Activated CD4-positive, alpha-beta memory T cell treated with anti-CD3 and anti-CD28 coated beads for 36 hours (primary cell): Measurements from ENCODE around the gene ACO1. TPM values are rescaled to one million over a fixed set of nuclear protein-coding genes. Genes with fewer than 3 reads are reported as not detected.

Source experiments
- CTCF ChIA-PET: fragments of 350-600 bp; sonication (Branson Sonifier 250); formaldehyde crosslinking; loops from one replicate; lab custom pipeline; 2021; ENCODE audit warnings: antibody characterized with exemption, inconsistent platforms; lab: Charles Lee
- POLR2A ChIA-PET: fragments of 350-600 bp; sonication (Branson Sonifier 250); formaldehyde crosslinking; loops from one replicate; lab custom pipeline; 2021; ENCODE audit warnings: antibody characterized with exemption; lab: Charles Lee
- DNase-seq: peaks from one replicate; pipeline ENCODE4 v3.0.0-alpha.2; 2020
- H3K27ac Mint-ChIP-seq: one replicate; pipeline ENCODE4 v1.8.0; 2021; ENCODE audit warnings: mixed read lengths
- H3K27me3 Mint-ChIP-seq: one replicate; pipeline ENCODE4 v1.8.0; 2021; ENCODE audit warnings: mixed read lengths
- H3K36me3 Mint-ChIP-seq: one replicate; pipeline ENCODE4 v1.8.0; 2021; ENCODE audit warnings: mixed read lengths
- H3K4me1 Mint-ChIP-seq: one replicate; pipeline ENCODE4 v1.8.0; 2021; ENCODE audit warnings: low read depth, mixed read lengths
- H3K4me3 Mint-ChIP-seq: one replicate; pipeline ENCODE4 v1.8.0; 2021; ENCODE audit warnings: mild to moderate bottlenecking, mixed read lengths
- H3K9me3 Mint-ChIP-seq: one replicate; pipeline ENCODE4 v1.8.0; 2021; ENCODE audit warnings: mixed read lengths
- intact Hi-C: fragments of 100-400 bp; cut with micrococcal nuclease; formaldehyde crosslinking; loops from one replicate; pipeline ENCODE4 v1.15.1; 2023
- total RNA-seq, 2 experiments: library from RNA; stranded (reverse); gene quantifications; one replicate each; pipeline ENCODE4 v1.2.3, GENCODE V29; 2021

ACO1 gene
- total RNA-seq, 2 experiments from 2014 or later = 13.1 to 13.7 TPM

DNA sequence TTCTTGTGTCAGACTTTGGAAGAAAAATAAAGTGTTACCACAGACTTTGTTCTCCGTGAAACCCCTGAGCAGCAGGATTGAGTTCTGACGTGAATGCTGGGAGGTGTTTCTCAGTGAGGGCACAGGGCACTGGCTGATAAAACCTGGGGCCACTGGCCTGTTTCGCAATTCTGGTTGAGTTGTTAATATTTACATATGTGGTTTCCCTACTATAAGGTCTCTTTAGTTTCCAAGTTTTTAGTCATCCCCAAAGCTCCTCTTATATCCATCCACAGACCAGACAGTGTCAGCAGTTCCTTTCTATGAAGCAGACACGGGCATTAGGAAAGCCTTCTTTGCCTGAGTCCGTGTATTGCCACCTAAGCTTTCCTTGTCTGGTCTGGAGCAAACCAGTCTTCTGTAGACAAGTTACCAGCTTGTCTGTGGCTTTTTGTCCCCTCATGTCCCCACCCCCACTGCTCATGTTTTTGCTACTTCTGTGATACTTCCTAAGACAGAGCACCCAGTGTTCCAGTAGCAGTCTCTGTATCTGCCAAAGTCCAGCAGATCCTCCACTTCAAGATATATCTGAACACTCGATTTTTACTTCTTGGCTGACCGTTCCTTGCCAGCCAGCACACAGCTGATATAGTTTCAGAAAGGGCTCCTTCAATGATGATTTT, 42.0 kb downstream of the ACO1 start:
- H3K4me1 Mint-ChIP-seq = no peaks in the 10 kb centered on the region
- DNase-seq = no peak
- no peak overlapping the region for H3K4me3 Mint-ChIP-seq
- intact Hi-C loops = no loop called here
- no peak overlapping the region for H3K27ac Mint-ChIP-seq
- H3K36me3 Mint-ChIP-seq = peaks cover 15% of the 10 kb centered on the region
- no peaks in the 10 kb centered on the region for H3K9me3 Mint-ChIP-seq
- ChIA-PET CTCF (interaction anchor here (0.6 kb wide), 1 partner anchor 547 kb away, joined by 3 read pairs; no protein-coding TSS in a partner anchor), POLR2A (no interaction called here)
- H3K27me3 Mint-ChIP-seq = no peaks in the 10 kb centered on the region

DNA sequence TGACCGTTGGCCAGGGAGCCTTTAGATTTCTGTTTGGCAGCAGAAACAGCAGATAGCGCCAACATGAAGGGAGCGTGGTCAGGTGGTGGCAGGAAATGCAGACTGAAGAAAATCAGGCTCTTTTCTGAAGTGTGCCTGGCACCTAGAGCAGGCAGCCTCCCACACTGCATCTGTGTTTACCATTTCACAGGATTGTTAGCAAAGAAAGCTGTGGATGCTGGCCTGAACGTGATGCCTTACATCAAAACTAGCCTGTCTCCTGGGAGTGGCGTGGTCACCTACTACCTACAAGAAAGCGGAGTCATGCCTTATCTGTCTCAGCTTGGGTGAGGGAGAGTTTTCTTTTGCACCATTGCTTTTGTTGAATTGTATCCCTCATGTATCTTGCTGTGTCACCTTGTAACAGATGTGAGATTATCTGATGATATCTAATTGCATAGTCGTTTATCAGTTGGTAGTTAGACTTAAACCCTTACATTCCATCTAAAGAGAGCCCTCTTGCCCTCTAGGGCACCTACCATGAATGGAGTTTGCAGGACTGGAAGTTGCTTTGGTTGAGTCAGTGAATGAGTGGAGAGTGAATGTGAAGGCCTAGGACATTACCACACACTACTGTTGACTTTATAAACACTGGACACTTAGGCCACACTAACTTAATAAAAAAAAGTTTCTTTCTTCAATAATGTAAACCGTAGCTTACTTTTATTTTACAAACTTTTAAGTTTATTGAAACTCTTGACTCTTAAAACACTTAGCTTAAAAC, 42.8 kb downstream of the ACO1 start:
- Mint-ChIP-seq H3K4me3 (no peak overlapping the region), H3K4me1 (no peaks in the 10 kb centered on the region), H3K36me3 (peaks cover 12% of the 10 kb centered on the region), H3K9me3 (no peaks in the 10 kb centered on the region), H3K27me3 (no peaks in the 10 kb centered on the region), H3K27ac (no peak overlapping the region)
- intact Hi-C loops = no loop called here
- ChIA-PET POLR2A (no interaction called here), CTCF (interaction anchor here (0.6 to 1.7 kb wide), 4 partner anchors 9 to 546 kb away, joined by 3 to 10 read pairs (median 4); no protein-coding TSS in a partner anchor)
- DNase-seq = no peak

DNA sequence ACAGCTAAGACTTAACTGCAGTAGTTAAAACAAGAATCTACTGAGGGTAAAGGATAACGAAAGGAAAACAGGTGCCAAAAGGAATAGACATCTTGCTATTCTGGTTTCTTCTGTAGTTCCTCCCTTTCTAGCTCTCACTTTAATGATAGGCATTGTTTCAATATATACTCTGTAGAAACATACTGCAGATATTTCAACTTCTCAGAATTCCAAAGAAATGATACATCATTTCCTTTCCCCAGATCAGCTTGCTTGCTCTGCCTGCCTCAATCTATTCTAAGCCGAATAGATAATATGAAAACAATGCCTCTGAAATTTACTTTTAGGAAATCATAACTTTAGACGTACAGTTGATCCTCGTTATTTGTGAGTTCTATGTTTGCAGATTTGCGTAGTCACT, 46.3 kb downstream of the ACO1 start:
- CTCF ChIA-PET = interaction anchor here (1.1 to 2.1 kb wide), 3 partner anchors 46 to 149 kb away, joined by 3 to 7 read pairs (median 3); no protein-coding TSS in a partner anchor
- Mint-ChIP-seq H3K4me1 (no peaks in the 10 kb centered on the region), H3K4me3 (no peak overlapping the region), H3K9me3 (no peaks in the 10 kb centered on the region), H3K36me3 (peaks cover 5% of the 10 kb centered on the region), H3K27me3 (no peaks in the 10 kb centered on the region), H3K27ac (no peak overlapping the region)
- DNase-seq = no peak
- POLR2A ChIA-PET = no interaction called here
- intact Hi-C loops = no loop called here

DNA sequence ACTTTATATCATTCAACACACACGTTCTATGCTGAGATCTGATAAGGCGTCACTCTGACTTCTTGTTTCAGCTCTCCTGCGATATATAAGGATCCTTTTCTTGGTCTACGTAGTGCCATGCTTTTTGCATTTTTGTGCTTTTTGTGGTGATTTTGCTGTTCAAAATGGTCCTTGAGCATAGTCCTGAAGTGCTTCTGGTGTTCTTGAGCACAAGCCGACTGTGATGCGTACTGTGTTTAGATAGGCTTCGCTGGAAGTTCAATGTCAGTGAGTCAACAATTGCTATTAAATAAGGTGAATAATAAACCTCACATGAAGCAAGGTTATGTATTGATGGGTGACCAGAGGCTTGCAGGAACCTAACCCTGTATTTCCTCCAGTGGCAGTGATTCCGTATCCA, 46.8 kb downstream of the ACO1 start:
- Mint-ChIP-seq H3K4me1 (no peaks in the 10 kb centered on the region), H3K4me3 (no peak overlapping the region), H3K27ac (no peak overlapping the region), H3K27me3 (no peaks in the 10 kb centered on the region), H3K9me3 (no peaks in the 10 kb centered on the region), H3K36me3 (peaks cover 7% of the 10 kb centered on the region)
- intact Hi-C loops = no loop called here
- ChIA-PET CTCF (interaction anchor here (1.1 to 2.9 kb wide), 4 partner anchors 46 to 149 kb away, joined by 3 to 54 read pairs (median 5); no protein-coding TSS in a partner anchor), POLR2A (no interaction called here)
- DNase-seq = no peak

DNA sequence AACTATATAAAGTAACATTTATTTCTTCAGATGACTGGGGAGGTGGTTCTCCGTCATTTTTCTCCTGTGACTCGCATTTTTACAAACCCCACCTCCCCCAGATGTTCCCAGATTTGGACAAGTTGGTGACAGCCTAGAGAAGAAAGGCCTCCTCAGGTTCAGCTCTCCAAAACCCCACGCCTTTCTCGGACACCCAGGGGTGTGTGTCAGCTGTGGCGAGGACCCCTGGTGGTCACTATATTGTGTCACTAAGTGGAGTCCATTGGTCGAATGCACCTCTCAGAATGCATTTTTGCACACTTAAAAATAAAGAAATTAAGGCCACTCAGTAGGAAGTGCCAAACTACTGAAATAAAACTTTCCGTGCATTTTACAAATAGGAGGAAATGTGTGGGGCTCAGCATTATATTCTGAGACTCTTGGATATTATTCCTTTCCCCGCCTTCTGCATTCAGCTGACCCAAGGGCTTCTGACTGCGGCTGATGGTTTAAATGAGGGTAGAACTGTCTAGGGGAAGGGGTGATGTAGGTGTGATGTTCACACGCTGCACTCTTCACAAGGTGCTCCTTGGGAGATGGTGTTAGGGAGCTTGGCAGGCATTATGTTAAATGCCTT, 47.6 kb downstream of the ACO1 start:
- no peaks in the 10 kb centered on the region for H3K4me1 Mint-ChIP-seq
- peaks cover 9% of the 10 kb centered on the region for H3K36me3 Mint-ChIP-seq
- POLR2A ChIA-PET = no interaction called here
- CTCF ChIA-PET = interaction anchor here (1.1 to 2.9 kb wide), 5 partner anchors 47 to 148 kb away, joined by 4 to 54 read pairs (median 12); partner anchors contain the start of gene ACO1
- no peaks in the 10 kb centered on the region for H3K27me3 Mint-ChIP-seq
- DNase-seq = peak; percentile 28
- H3K27ac Mint-ChIP-seq = no peak overlapping the region
- intact Hi-C loops = loop anchor here (1.0 kb wide), 1 partner anchor 53 kb away; no protein-coding TSS in a partner anchor
- H3K9me3 Mint-ChIP-seq = no peaks in the 10 kb centered on the region
- H3K4me3 Mint-ChIP-seq = no peak overlapping the region

DNA sequence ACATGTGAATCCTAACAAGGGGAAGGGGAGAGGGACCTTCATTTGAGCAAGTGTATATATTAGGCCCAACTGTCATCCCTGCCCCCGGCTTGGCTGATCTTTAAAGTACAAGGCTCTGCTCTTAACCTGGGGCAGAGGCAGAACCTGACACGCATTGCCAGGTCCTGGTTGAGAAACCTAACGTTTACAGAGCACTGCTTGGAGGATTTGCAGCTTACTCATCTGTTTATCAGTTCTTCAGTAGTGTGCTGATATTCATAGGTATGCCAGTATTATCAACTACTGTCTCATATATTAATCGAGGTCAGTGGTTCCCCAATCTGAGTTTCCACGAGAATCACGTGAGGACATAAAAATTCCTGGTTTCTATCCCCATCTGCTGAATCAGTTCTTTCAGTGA, 50.4 kb downstream of the ACO1 start:
- intact Hi-C loops = no loop called here

DNA sequence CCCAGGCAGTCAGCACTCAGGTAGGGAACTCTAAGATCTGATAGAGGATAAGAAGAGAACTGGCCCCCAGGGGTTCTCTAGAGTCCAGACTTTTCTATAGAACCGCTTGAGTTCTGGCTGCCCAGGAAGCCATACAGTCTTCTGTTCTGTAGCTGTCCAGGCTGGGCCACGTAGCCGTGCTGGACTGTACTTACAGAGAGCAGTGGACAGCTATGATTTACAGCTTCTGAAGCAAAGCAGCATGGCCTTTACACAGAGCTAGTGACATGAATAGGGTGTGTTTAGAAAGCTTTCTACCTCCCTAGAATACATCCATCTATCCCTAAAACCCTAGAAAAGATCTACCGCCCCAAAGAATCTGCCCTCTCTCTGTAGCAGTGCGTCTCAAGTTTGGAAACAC, 57.2 kb downstream of the ACO1 start:
- Mint-ChIP-seq H3K9me3 (peaks cover 3% of the 10 kb centered on the region), H3K27me3 (no peaks in the 10 kb centered on the region), H3K36me3 (peaks cover 20% of the 10 kb centered on the region), H3K4me3 (no peak overlapping the region), H3K4me1 (no peaks in the 10 kb centered on the region), H3K27ac (no peak overlapping the region)
- no peak for DNase-seq
- intact Hi-C loops = no loop called here
- CTCF ChIA-PET = interaction anchor here (1.4 kb wide), 1 partner anchor 62 kb away, joined by 6 read pairs; no protein-coding TSS in a partner anchor
- POLR2A ChIA-PET = no interaction called here

More for the DNA sequence above, 50.4 kb downstream of the ACO1 start:
- ChIA-PET POLR2A (no interaction called here), CTCF (interaction anchor here (1.4 to 1.6 kb wide), 2 partner anchors 56 to 57 kb away, joined by 5 to 6 read pairs; no protein-coding TSS in a partner anchor)
- Mint-ChIP-seq H3K4me3 (no peak overlapping the region), H3K36me3 (peaks cover 6% of the 10 kb centered on the region), H3K4me1 (no peaks in the 10 kb centered on the region), H3K27me3 (no peaks in the 10 kb centered on the region), H3K27ac (no peak overlapping the region), H3K9me3 (no peaks in the 10 kb centered on the region)
- DNase-seq = no peak

DNA sequence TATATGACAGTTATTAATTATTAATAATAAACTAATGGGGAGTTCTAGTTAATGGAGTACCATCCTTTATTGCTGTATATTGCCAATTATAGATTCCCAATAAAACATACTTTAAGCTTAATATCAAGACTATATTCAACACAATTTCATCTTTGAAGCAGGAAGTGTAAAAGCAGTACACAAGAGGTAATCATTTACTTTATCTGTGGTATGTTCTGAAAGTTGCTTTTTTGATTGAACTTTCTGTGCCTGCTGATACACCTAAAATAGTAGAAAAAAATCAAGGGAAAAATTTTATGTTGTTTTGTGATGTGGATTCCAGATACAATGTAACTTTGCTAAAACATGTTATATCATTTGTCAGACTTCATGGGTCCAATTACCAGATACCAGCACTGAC, 58.0 kb downstream of the ACO1 start:
- no peak for DNase-seq
- ChIA-PET POLR2A (no interaction called here), CTCF (interaction anchor here (1.4 kb wide), 1 partner anchor 63 kb away, joined by 6 read pairs; no protein-coding TSS in a partner anchor)
- Mint-ChIP-seq H3K9me3 (peaks cover 3% of the 10 kb centered on the region), H3K27ac (no peak overlapping the region), H3K4me1 (no peaks in the 10 kb centered on the region), H3K27me3 (no peaks in the 10 kb centered on the region), H3K4me3 (no peak overlapping the region), H3K36me3 (peaks cover 26% of the 10 kb centered on the region)
- intact Hi-C loops = no loop called here

DNA sequence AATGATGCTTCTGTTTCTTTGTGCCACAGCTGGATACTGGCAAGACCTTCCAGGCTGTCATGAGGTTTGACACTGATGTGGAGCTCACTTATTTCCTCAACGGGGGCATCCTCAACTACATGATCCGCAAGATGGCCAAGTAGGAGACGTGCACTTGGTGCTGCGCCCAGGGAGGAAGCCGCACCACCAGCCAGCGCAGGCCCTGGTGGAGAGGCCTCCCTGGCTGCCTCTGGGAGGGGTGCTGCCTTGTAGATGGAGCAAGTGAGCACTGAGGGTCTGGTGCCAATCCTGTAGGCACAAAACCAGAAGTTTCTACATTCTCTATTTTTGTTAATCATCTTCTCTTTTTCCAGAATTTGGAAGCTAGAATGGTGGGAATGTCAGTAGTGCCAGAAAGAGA, 65.5 kb downstream of the ACO1 start:
- no peaks in the 10 kb centered on the region for H3K9me3 Mint-ChIP-seq
- intact Hi-C loops = no loop called here
- no peak overlapping the region for H3K27ac Mint-ChIP-seq
- no peaks in the 10 kb centered on the region for H3K27me3 Mint-ChIP-seq
- ChIA-PET CTCF (interaction anchor here (1.3 to 2.1 kb wide), 2 partner anchors 71 to 130 kb away, joined by 5 to 7 read pairs; no protein-coding TSS in a partner anchor), POLR2A (no interaction called here)
- no peak overlapping the region for H3K4me3 Mint-ChIP-seq
- no peak for DNase-seq
- no peaks in the 10 kb centered on the region for H3K4me1 Mint-ChIP-seq
- peaks cover 31% of the 10 kb centered on the region for H3K36me3 Mint-ChIP-seq

DNA sequence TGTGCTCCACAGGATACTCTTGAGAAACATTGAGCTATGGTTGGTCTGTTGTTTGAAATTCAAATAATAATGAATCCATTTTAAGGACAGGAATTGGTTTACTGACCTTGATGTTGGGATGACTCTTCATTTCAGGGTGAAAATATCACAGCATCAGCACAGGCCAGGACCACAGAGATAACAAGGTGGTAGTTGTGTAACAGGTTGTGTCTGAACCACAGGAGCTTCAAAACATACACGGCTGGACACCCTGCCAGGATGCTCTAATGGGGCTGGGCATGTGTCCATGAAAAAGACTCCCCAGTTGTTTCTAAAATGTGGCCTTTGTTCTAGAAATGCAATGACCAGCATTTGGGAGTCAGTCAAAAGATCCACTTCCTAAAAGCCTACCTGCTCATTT, 69.8 kb downstream of the ACO1 start:
- ChIA-PET POLR2A (no interaction called here), CTCF (interaction anchor here (1.6 kb wide), 1 partner anchor 75 kb away, joined by 5 read pairs; no protein-coding TSS in a partner anchor)
- Mint-ChIP-seq H3K27ac (no peak overlapping the region), H3K27me3 (no peaks in the 10 kb centered on the region), H3K36me3 (peaks cover 20% of the 10 kb centered on the region), H3K4me1 (no peaks in the 10 kb centered on the region), H3K9me3 (no peaks in the 10 kb centered on the region), H3K4me3 (no peak overlapping the region)
- intact Hi-C loops = no loop called here
- no peak for DNase-seq

DNA sequence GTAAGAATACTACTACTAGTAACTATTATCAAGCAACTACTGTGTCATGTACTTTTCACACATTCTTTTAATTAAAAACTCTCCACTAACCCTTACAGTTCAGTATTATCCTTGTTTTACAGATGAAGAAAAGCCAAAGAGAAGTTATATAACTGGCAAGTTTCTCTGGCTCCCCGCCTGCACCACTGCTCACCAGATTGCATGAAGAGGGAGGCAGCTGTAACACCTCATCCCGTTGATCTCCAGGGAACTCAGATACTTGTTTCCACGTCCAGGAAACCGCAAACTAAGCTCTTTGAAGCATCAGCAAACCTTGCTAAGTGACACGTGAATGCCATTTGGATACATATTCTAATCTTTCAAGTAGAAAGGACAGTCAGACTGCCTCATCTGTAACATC, 71.3 kb downstream of the ACO1 start:
- no peak overlapping the region for H3K4me3 Mint-ChIP-seq
- no peak for DNase-seq
- no peaks in the 10 kb centered on the region for H3K4me1 Mint-ChIP-seq
- POLR2A ChIA-PET = no interaction called here
- no peaks in the 10 kb centered on the region for H3K9me3 Mint-ChIP-seq
- intact Hi-C loops = no loop called here
- peaks cover 19% of the 10 kb centered on the region for H3K36me3 Mint-ChIP-seq
- no peaks in the 10 kb centered on the region for H3K27me3 Mint-ChIP-seq
- CTCF ChIA-PET = interaction anchor here (1.9 kb wide), 1 partner anchor 76 kb away, joined by 4 read pairs; no protein-coding TSS in a partner anchor
- H3K27ac Mint-ChIP-seq = no peak overlapping the region

DNA sequence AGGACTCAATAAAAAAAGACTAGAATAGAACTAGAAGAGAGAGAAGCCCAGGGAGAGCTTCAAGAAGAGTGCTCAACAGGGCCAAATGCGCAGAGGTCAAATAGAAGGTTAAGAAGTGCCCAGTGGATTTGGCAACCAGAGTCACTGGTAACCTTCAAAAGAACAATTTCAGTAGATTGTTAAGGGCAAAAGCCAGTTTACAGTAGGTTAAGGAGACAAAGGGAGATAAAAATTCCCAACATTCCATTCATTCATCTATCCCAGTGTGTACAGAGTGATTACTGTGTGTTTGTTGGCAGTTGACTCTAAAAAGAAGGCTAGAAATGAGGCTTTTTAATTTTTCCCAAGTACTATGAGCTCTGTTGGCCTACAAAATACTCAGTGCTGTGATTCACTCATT, 72.1 kb downstream of the ACO1 start:
- no peak for DNase-seq
- intact Hi-C loops = no loop called here
- H3K4me3 Mint-ChIP-seq = no peak overlapping the region
- no peak overlapping the region for H3K27ac Mint-ChIP-seq
- POLR2A ChIA-PET = no interaction called here
- H3K27me3 Mint-ChIP-seq = no peaks in the 10 kb centered on the region
- H3K9me3 Mint-ChIP-seq = no peaks in the 10 kb centered on the region
- H3K4me1 Mint-ChIP-seq = no peaks in the 10 kb centered on the region
- CTCF ChIA-PET = interaction anchor here (1.9 kb wide), 1 partner anchor 77 kb away, joined by 4 read pairs; no protein-coding TSS in a partner anchor
- H3K36me3 Mint-ChIP-seq = peaks cover 18% of the 10 kb centered on the region
